GM12875 (cell line): Measurements from ENCODE around the gene WWOX.

Experiments used
- H3K4me3 ChIP-seq: one replicate; pipeline ENCODE4 v1.5.1; 2011; ENCODE audit warnings: low read depth, low read length, control low read depth
- TF ChIP-seq, protein P1 (sequence below): IDR thresholded peaks from 2 replicates; pipeline ENCODE4 v1.5.1; 2011; ENCODE audit warnings: low read depth, mild to moderate bottlenecking, control low read depth, inconsistent platforms, low read length, moderate library complexity, borderline replicate concordance; ENCODE audit not compliant: insufficient read depth

The WWOX gene

DNA sequence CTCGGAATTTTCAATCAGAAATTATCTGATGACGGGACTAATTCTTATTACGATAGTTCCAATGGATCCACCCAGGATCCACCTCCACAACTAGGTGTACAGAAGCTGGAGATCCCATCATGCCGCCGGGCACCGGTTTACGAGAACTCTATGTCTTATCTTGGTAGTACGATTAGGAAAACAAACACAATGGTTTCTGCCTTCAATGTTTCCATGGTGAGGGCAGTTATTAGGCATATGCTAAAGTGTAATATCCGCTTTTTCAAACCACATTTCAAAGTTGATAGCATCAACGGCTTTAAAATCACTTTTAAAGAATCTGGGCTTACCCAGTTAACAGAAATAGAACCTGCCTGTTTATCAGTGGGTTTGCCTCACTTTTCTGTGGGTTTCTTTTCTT is 795.4 kb downstream of the WWOX start:
- TF ChIP-seq, protein P1, sequence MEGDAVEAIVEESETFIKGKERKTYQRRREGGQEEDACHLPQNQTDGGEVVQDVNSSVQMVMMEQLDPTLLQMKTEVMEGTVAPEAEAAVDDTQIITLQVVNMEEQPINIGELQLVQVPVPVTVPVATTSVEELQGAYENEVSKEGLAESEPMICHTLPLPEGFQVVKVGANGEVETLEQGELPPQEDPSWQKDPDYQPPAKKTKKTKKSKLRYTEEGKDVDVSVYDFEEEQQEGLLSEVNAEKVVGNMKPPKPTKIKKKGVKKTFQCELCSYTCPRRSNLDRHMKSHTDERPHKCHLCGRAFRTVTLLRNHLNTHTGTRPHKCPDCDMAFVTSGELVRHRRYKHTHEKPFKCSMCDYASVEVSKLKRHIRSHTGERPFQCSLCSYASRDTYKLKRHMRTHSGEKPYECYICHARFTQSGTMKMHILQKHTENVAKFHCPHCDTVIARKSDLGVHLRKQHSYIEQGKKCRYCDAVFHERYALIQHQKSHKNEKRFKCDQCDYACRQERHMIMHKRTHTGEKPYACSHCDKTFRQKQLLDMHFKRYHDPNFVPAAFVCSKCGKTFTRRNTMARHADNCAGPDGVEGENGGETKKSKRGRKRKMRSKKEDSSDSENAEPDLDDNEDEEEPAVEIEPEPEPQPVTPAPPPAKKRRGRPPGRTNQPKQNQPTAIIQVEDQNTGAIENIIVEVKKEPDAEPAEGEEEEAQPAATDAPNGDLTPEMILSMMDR = no peak
- H3K4me3 ChIP-seq = no peak overlapping the region

DNA sequence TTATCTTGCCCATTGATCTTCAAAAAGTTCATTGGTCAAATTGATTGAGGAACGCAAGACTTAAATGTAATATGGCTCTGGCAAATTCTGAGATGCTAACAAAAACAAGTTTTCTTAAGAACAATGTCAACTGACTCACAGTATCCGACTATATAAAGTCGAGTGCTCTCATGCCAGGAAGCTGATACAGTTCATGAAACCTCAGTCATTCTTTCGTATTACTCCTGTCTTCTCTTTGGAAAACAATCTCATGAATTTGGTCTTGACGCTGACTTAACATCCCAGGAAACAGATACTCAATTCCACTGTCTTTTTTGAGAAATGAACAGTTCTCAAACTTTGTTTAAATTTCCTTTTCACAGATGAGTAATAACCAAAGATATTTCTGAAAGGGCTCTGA is 796.2 kb downstream of the WWOX start:
- TF ChIP-seq, protein P1 = no peak
- no peak overlapping the region for H3K4me3 ChIP-seq

DNA sequence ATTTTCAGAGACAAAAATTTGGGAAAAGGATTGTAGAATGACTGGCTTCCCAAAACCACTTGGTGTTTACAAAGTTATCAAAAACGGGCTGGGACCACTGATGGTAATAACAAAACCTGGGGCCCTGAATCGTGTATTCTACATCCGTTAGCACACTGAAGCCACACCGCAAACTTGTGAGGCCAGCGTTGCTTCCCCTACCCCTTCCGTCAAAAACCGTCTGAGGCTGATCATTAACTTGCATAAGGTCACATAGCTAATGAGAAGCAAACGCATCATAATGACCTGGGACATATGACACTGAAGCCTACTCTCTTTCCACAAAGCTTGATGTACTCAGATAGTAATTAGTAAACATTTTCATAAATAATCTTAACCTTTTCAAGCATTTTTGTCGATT is 796.8 kb downstream of the WWOX start:
- no peak overlapping the region for H3K4me3 ChIP-seq
- TF ChIP-seq, protein P1 = no peak

DNA sequence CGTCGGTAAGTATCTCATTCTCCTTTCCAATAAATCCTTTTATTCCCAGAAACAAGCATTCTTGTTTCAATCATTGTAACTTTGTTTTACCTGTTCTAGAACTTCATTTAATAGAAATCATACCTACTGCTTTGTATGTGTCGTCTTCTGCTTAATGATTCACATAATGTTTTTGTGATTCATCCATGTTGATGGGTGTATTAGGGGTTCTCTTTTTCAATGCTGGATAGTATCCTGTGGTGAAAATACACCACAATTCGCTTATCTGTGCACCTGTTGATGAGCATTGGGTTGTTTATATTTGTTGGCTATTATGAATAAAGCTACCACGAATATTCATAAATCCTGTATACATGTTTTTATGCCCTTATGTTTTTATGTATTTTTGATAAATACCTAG is 797.8 kb downstream of the WWOX start:
- TF ChIP-seq, protein P1 = no peak
- no peak overlapping the region for H3K4me3 ChIP-seq

DNA sequence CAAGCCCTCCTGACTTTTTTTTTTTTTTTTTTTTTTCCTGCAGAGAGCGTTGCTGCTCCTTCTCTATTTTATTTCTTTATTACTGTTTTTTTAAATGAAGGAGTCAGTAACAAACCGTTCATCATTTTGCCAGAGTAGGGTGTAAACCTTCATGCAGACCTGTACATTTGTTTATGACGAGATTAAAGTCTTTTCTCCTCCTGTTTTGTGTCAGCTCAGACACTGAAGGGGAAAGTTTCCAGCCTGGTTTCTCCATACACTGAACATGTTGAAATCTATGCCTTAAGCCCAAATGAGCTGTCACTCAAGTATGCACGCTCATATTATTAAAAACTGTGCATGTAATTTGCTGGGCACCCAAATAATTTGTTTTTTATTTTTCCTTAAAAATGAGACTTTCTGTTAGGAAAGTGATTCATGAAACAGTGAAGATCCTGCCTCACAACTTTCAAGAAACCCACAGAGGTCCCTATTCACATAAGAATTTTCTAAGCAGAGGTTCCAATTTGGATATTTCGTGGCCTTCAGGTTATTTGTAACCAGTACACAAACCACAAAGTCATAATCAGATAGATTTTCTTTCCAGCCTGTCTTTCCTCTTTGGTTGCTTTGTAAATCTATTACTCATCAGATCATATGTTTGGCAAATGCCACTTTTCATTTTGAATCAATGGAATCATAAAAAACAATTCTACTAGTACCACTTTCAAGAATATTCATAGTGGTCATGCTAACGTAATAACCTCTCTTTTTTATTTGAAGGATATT is 800.8 kb downstream of the WWOX start:
- no peak overlapping the region for H3K4me3 ChIP-seq

DNA sequence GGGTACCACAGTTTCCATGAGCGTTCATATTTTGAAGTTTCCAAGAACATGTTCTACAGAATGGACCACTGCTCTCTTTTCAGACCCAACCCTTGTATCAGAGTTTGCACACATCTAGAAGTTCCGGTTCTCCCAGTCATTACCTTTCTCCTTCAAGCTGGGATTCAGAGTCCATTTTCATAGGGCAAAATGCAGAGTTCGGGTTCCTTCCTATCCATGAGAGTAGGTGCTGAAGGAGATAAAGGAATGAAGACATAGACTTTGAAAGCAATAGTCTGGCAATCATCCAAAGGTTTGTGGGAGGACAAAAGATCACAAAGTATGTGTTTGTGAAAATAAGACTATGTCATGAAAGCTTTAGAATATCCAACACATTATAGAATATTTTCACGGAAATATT is 801.5 kb downstream of the WWOX start:
- TF ChIP-seq, protein P1 = no peak
- H3K4me3 ChIP-seq = no peak overlapping the region

More for the DNA sequence above, 800.8 kb downstream of the WWOX start:
- TF ChIP-seq, protein P1 = no peak

DNA sequence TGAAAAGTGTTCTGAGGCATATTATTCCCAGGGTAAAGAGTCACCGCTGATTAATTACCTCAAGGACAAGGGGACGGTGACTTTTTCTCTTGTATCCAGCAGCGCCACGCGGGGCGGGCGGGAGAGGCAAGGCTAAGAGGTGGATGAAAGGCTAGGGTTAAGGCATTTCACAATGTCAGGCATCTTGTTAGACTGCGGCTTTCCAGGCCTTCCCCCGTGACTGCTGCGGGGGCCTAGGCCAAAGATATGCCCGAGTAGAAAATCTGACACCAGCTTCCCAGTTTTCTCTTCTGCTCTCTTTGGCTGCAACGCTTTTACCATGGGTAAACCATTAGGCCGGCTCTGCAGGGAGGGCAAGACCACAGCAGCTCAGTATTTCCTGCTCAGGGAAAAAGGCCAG is 802.9 kb downstream of the WWOX start:
- H3K4me3 ChIP-seq = no peak overlapping the region
- TF ChIP-seq, protein P1 = no peak
